Measurements from ENCODE around the gene ZBTB20. TPM values are rescaled to one million over a fixed set of nuclear protein-coding genes. Genes with fewer than 3 reads are reported as not detected.

The ZBTB20 gene
- 100 to 1,000 TPM in 7 of 9 donors, 10 to 100 TPM in 2; 72.0 to 167 (median 116) TPM for total RNA-seq
- 10 to 100 TPM in 1 of 3 donors, 1 to 10 TPM in 2; 2.8 to 22.8 (median 3.6) TPM for polyA plus RNA-seq
- long read RNA-seq, donor 1, result 0 reads
- long read RNA-seq, donor 2, result 0 reads
- long read RNA-seq, donor 3, result 0 reads
- long read RNA-seq, donor 4, full-length matches to known transcripts, result 2 of 51 reads
- long read RNA-seq, donor 4, partial matches to known transcripts, result 17 of 51 reads
- long read RNA-seq, donor 4, other reads (novel, unspliced or antisense), result 32 of 51 reads
- long read RNA-seq, donor 5, full-length matches to known transcripts, result 17 of 57 reads
- long read RNA-seq, donor 5, partial matches to known transcripts, result 7 of 57 reads
- long read RNA-seq, donor 5, other reads (novel, unspliced or antisense), result 33 of 57 reads
- long read RNA-seq, donor 6, partial matches to known transcripts, result 11 of 48 reads
- long read RNA-seq, donor 6, other reads (novel, unspliced or antisense), result 34 of 48 reads
- long read RNA-seq, donor 7, result 0 reads
- long read RNA-seq, donor 8, result 0 reads
- long read RNA-seq, donor 9, result 0 reads
- long read RNA-seq, donor 10, result 0 reads

- peak; percentile 68 to 88 (median 83) for DNase-seq
- H3K27me3 ChIP-seq, result no peaks in the 10 kb centered on the region
- H3K4me1 ChIP-seq (replicated peaks in 1 of 2), result peaks cover 6 to 31% of the 10 kb centered on the region in 2 donors
- no peaks in the 10 kb centered on the region for H3K36me3 ChIP-seq (replicated peaks in 1 of 2)
- TF ChIP-seq POLR2A (IDR thresholded peaks at IDR 0.05) (peak; percentile 67 to 78), CTCF (IDR thresholded peaks at IDR 0.05) (no peak)
- intact Hi-C loops (cut with DNase I), result no loop called here
- H3K4me3 ChIP-seq, result peak within 1 kb of the TSS; percentile 56 to 88 (median 82)
- 0 to 2% (median 0%) methylated on average over 27 to 70 of the region's 72 CpGs for WGBS, 4 donors
- peak within 1 kb of the TSS; percentile 97 to 100 (median 99) for H3K27ac ChIP-seq
- no peaks in the 10 kb centered on the region for H3K9me3 ChIP-seq (replicated peaks in 1 of 3)
These were observed at the start of gene ZBTB20 for GRCh38 chr3:115146418-115147328. ZBTB20 (minus strand) TSS chr3:115147288.

- no peaks in the 10 kb centered on the region for H3K27me3 ChIP-seq
- H3K9me3 ChIP-seq (replicated peaks in 1 of 3), result peaks cover 0 to 16% (median 8%) of the 10 kb centered on the region in 3 donors
- no peak for TF ChIP-seq CTCF (IDR thresholded peaks at IDR 0.05)
- TF ChIP-seq POLR2A (IDR thresholded peaks at IDR 0.05), result no peak
- no peaks in the 10 kb centered on the region for H3K36me3 ChIP-seq (replicated peaks in 1 of 2)
- H3K4me3 ChIP-seq, result no peak overlapping the region
- no peaks in the 10 kb centered on the region for H3K4me1 ChIP-seq (replicated peaks in 1 of 2)
- DNase-seq, result no peak
- intact Hi-C loops (cut with DNase I), result no loop called here
- no peak overlapping the region for H3K27ac ChIP-seq
- 84 to 86% (median 86%) methylated on average over 4 of the region's 4 CpGs for WGBS, 4 donors
These were observed 47.4 kb upstream of the ZBTB20 start for GRCh38 chr3:115194476-115194875.

- Histone ChIP-seq H3K4me1 (replicated peaks in 1 of 2) (no peaks in the 10 kb centered on the region), H3K27me3 (no peaks in the 10 kb centered on the region), H3K27ac (no peak overlapping the region), H3K9me3 (replicated peaks in 1 of 3) (peaks cover 0 to 20% (median 8%) of the 10 kb centered on the region in 3 donors), H3K4me3 (no peak overlapping the region), H3K36me3 (replicated peaks in 1 of 2) (no peaks in the 10 kb centered on the region)
- TF ChIP-seq CTCF (IDR thresholded peaks at IDR 0.05), result no peak
- no peak for TF ChIP-seq POLR2A (IDR thresholded peaks at IDR 0.05)
- intact Hi-C loops (cut with DNase I), result no loop called here
- DNase-seq, result no peak
These were observed 43.7 kb upstream of the ZBTB20 start for GRCh38 chr3:115190747-115191146.
